ENCODE measurements around the gene PARP12. TPM values are rescaled to one million over a fixed set of nuclear protein-coding genes. Genes with fewer than 3 reads are reported as not detected.
"Not testable (repeated sequence)": the region's sequence is repeated elsewhere in the genome, so short reads cannot be mapped to it uniquely, and the experiment has no call there.

PARP12 gene
- 15.2 TPM for total RNA-seq

GRCh38 chr7:140062528-140063299 is at the start of gene PARP12:
Gene PARP12, minus strand, starts transcription at chr7:140062951. Its CDS starts 104 bp downstream, at chr7:140062847.
- peak; percentile 86 for ATAC-seq

GRCh38 chr7:140108777-140109176 is 46.0 kb upstream of the PARP12 start:
- not testable (repeated sequence) for ATAC-seq

- ATAC-seq: no peak
Measured at GRCh38 chr7:140096459-140096858, 33.7 kb upstream of the PARP12 start.

GRCh38 chr7:140093375-140093774 is 30.6 kb upstream of the PARP12 start:
- no peak for ATAC-seq

GRCh38 chr7:140085447-140085846 is 22.7 kb upstream of the PARP12 start:
- ATAC-seq: no peak

- no peak for ATAC-seq
Measured at GRCh38 chr7:140084972-140085371, 22.2 kb upstream of the PARP12 start.

- ATAC-seq: no peak
Measured at GRCh38 chr7:140084142-140084655, 21.4 kb upstream of the PARP12 start.

GRCh38 chr7:140082770-140083169 is 20.0 kb upstream of the PARP12 start:
- peak; percentile 6 for ATAC-seq

- no peak for ATAC-seq
Measured at GRCh38 chr7:140081774-140082425, 19.1 kb upstream of the PARP12 start.

GRCh38 chr7:140080919-140081318 is 18.2 kb upstream of the PARP12 start:
- peak; percentile 32 for ATAC-seq

GRCh38 chr7:140079121-140079536 is 16.4 kb upstream of the PARP12 start:
- ATAC-seq: peak; percentile 38

GRCh38 chr7:140078392-140078791 is 15.6 kb upstream of the PARP12 start:
- no peak for ATAC-seq

GRCh38 chr7:140074780-140075179 is 12.0 kb upstream of the PARP12 start:
- ATAC-seq: no peak

- no peak for ATAC-seq
Measured at GRCh38 chr7:140070546-140070945, 7.8 kb upstream of the PARP12 start.

GRCh38 chr7:140069298-140069949 is 6.7 kb upstream of the PARP12 start:
- ATAC-seq: no peak

- ATAC-seq: no peak
Measured at GRCh38 chr7:140068033-140068432, 5.3 kb upstream of the PARP12 start.

GRCh38 chr7:140067052-140067451 is 4.3 kb upstream of the PARP12 start:
- ATAC-seq: no peak

- peak; percentile 48 for ATAC-seq
Measured at GRCh38 chr7:140062118-140062527, 628 bp downstream of the PARP12 start.

- no peak for ATAC-seq
Measured at GRCh38 chr7:140061607-140061930, 1.2 kb downstream of the PARP12 start.

- no peak for ATAC-seq
Measured at GRCh38 chr7:140060788-140061606, 1.8 kb downstream of the PARP12 start.

- peak; percentile 32 for ATAC-seq
Measured at GRCh38 chr7:140060243-140060630, 2.5 kb downstream of the PARP12 start.
